NCI-H524 (cell line): ENCODE measurements around the gene EID2.

Experiments
- DNase-seq, 2 experiments: peaks; one replicate each; lab custom pipeline; 2025; lab: John Stamatoyannopoulos, UW

Gene EID2, protein sequence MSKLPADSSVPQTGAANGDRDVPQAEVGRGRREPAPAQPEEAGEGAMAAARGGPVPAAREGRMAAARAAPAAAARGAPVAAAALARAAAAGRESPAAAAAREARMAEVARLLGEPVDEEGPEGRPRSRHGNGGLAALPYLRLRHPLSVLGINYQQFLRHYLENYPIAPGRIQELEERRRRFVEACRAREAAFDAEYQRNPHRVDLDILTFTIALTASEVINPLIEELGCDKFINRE

DNA sequence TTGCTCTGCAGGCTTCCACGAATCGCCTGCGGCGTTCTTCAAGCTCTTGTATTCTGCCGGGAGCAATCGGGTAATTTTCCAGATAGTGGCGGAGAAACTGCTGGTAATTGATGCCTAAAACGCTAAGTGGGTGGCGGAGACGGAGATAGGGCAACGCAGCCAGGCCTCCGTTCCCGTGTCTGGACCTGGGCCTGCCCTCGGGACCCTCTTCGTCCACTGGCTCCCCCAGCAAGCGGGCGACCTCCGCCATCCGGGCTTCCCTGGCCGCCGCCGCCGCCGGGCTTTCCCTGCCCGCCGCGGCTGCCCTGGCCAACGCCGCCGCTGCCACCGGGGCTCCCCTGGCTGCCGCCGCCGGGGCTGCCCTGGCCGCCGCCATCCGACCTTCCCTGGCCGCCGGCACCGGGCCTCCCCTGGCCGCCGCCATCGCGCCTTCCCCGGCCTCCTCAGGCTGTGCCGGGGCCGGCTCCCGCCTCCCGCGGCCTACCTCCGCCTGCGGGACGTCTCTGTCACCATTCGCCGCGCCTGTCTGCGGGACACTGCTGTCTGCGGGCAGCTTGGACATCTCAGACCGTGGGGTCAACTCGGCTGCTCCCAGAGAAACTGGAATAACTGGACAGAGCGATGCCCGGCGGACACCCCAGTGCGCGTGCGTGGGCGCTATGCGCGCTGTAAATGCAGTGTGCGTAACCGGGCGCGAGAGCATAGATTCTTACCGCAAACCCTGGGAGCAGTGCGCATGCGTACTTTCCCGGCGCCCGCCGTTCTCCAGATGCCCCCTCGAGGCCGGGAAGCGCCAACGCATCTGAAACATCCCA, at the start of gene EID2:
Gene EID2 (minus strand): TSS at position 644 of the 815 bp plus-strand sequence. CDS start 82 bp downstream, at position 562.
- DNase-seq: peak; percentile 94 to 95

DNA sequence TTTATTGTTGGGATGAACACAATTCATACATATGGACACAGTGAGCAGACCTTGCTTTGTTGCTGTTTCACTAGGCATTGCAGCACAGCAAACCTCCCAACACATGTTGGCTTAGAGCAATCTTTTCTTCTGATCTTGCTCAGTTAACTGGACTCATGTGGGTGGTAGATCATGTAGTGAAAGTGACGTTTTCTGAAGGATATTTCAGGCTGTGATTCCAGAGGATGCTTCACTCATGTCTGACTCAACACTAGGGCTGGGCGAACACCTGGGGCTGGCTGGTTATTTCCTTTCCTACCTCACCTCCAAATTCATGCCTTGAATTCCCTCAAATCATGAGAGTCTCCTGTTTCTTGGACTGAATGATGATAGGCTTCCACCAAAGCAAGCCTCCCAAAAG, 48.1 kb upstream of the EID2 start:
- DNase-seq: no peak

DNA sequence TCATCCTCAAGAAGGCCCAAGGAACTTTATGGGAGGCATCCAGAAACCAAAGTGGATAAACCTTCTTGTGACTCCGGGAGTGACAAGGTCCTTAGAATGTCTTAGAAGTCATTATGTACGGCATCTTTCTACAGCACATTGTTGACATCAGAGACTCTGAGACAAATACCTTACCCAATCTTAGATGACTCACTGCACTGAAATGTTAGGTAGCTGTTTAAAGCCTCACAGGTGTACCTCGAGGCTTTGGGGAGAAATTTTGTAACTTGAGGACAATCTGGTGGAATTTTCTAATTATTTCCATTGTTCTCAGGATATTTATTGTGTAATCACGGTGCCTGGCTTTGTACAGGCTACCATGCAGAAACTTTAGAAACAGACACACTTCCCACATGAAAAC, 47.5 kb upstream of the EID2 start:
- no peak for DNase-seq

DNA sequence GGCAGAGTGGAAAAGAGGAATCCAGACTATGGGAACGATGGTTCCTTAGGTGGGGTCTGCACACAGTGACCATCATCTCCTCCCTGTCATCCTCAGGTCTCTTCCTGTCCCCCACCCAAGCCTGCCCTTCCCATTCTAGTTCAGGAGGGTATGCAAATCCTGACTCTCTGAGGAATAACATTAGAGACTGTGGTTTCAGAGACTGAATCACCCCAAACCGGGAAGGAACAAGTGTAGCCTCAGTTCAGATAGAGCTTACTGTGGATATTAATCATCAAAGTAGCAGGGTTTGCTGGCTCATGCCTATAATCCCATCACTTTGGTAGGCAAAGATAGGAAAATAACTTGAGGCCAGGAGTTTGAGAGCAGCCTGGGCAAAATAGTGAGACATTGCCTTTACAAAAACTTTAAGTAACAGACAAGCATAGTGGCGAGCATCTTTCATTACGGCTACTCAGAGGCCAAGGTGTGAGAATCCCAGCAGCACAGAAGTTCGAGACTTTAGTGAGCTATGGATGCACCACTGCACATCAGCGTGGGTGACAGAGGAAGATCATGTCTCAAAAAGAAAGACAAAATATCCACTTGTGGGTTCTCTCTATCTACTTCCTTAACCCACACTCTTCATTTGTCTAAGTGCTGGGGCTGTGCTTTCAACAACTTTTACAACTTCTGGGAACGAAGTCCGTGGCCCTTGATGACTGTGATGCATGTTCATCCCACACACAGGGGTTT, 43.1 kb upstream of the EID2 start:
- DNase-seq: no peak

DNA sequence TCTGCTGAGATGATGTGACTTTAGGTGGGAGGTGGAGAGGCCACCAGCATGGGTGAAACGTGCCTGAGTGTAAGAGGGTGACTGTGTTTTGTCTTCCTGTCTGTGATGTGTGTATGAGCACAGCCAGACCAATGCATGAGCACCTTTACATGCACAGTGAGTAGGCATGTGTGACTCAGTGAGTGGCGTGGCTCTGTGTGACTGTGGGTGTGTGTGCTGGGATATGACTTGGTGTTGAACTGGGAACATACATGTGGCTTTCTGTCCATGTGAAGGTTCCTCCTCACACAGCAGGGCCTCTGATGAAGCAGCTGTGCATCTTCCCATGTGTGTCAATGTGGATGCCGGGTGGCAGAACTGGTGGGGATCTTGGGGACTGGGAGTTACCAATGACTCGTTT, 42.5 kb upstream of the EID2 start:
- no peak for DNase-seq

DNA sequence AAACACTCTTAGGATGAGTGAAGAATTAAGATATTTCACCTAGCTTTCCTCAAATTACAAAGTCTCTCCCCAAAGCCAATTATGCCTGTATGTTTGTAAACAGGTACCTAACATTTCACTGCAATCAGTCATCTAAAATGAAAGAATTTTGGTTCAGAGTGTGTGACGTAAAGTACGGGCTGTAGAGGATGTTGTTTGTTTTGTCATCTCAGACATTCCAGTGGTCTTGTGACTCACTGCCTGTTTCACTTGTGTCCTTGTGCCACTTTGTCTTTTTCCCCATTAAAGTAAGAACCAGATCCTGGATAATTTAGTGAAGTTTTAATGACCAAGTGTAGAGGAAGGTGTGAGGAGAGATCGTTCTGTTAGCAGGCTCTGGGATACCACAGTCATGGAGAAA, 28.6 kb upstream of the EID2 start:
- DNase-seq: no peak

DNA sequence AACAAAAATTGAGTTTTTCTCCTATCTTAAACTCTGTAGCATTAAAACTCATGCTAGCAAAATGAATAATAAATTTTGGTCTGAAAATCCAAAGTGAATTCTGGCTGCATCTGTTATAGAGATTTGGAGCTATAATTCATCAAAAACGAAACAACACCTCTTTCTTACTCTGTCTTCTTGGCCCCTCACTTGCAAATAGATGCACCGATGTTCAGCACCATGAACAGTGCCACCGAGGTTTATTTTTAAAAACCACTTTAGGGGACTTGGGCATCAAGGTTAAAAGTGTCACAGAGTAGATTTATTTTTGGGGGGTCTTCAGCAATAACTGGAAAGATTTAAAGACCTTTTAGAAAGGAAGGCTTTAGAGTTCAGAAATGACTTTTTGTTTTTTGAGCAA, 26.1 kb upstream of the EID2 start:
- no peak for DNase-seq

DNA sequence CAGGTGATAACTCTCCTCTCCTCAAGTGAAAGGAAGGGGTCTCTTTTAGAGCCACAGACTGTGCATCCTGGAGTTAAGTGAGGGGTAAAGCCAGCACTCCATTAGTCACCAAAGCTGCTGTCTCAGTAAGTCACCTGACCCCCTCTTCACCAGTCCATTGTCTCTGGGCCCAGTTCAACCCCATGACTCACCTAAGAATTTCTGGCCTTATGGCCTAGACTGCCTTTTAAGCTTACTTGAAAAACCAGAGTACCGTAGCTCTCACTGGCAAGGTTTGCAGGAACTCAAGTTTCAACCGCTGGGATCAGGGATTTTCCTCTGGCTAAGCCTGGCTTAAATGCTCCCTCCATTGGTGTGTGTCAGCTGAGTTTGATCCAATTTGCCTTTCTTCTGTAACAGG, 23.4 kb upstream of the EID2 start:
- DNase-seq: no peak

DNA sequence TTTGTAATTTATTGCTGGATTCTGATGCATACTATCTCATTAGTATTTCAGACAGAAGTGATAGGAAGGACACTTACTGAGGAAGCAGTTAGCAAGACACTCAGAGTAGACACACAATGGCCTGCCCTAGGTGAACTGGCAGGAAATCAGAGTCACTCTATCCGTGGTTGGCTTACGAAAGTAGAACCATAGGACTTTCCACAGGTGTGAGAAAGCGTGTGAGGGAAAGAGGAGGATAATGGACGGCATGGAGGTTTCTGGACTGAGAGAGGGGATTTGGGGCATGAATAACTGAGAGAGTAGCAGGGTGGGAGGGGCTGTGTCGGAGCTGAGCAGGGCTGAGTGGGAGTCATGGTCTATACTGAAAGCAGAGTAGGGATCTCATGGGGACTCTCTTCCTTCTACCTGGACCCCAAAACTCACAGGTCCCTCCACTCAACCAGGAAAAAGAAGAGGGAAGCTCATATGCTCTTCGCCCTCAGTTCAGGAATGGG, 18.7 kb upstream of the EID2 start:
- DNase-seq: no peak

DNA sequence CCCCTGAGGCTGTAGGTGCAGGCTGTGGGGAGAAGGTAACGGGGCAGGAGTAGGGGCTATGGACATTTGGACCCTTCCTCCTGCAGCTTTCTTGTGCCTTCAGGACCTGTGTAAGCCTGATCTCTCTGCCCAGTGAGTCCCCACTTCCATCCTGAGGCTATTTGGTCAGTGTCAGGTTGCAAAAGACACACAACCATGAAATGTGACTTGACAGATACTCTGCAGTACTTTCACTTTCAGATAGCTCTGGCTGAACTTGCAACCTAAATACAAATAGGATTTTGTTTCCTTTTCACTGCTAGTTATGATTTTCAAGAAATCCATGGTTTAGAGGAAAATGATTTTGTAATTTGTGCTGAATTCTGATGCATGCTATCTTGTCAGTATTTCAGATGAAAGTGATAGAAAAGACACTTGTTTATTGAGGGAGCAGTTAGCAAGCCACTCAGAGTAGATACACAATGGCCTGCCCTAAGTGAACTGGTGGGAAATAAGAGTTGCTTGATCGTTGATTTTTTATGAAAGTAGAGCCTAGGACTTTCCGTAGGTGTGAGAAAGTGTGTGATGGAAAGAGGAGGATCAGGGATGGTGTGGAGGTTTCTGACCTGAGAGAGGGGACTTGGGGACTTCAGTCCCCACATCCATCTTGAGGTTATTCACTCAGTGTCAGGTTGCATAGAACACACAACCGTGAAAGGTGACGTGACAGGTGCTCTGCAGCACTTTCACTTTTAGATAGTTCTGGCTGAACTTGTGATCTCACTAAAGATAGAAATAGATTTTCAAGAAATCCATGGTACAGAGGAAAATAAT, 18.1 kb upstream of the EID2 start:
- no peak for DNase-seq

DNA sequence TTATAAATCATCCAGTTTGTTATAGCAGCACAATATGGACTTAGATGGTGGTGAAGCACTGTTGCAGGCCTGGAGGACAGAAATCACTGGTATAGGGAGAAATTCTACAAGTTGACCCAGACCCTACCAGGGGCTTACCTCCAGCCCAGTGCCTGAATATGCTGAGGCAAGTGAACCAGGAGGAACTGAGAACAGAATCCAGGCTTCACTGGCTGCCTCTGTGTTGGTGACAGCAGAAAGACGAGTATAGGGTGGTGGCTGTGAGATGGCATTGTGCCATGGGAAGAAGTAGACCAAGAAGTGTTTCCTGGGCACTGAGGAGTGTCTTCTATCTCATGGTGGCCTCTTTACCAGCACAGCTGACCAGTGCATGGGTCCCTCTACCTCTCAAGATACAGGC, 15.9 kb upstream of the EID2 start:
- DNase-seq: no peak

DNA sequence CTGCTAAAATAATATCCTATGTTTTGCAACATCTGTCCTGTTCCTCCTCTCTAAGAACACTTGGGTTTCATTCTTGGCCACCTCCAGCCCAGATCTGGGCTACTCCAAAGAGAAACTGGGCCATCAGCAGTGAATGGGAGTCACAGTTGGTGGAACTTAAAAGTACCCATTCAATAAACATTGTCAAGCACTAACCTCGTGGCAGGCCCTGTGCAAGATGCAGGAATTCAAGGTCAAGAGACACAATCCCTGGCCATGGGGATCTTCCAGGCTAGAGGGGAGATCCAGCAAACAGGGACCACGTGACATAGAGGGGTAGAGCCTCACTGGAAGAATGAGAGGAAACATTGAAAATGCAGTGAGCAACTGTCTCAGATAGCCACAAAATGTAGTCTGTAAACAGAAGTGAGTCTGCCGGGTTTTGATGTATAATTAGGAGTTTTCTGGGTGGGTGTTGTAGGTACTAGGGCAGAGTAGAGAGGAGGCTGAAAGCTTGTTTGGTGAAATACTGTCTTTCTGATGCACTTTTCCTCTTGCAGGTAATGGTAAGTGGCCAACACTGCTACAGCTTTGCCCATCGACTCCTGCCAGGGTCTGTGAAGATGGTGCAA, 14.8 kb upstream of the EID2 start:
- DNase-seq: no peak

DNA sequence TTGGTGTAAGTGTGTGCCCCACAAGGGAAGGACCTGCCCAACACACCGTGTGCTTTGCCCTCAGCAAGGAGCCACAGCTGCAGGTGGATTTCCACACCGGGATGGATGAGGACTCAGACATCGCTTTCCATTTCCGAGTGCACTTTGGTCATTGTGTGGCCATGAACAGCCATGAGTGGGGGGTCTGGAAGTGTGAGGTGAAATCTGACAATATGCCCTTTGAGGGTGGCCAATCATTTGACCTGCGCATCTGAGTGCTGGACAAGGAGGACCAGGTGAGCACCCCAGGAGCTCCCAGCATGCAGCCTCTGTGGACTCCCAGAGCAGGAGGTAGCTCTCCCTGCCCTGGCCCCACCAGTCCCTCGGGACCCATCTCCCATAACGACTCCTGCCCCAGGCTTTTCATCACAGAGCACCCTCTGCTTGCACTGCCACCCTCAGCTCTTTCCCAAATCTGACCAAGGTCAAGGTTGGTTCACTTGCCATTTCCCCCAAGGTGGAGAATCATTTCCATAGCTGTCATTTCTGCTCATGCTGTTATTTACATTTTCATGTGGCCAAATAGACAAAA, 13.2 kb upstream of the EID2 start:
- no peak for DNase-seq

DNA sequence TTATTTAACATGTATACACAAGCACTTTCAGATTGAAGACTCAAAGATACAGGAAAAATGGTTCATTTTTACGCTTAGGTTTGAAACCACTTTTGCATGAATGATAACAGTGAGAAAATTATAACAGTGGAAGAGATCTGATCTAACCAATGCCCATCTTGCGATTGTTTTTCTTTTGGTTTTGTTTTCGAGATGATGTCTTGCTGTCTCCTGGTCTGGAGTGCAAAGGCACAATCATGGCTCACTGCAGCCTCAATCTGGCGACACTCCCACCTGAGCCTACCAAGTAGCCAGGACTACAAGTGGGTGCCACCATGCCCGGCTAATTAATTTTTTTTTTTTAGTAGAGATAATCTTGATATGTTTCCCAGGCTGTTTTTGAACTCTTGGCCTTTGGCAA, 10.2 kb upstream of the EID2 start:
- no peak for DNase-seq

DNA sequence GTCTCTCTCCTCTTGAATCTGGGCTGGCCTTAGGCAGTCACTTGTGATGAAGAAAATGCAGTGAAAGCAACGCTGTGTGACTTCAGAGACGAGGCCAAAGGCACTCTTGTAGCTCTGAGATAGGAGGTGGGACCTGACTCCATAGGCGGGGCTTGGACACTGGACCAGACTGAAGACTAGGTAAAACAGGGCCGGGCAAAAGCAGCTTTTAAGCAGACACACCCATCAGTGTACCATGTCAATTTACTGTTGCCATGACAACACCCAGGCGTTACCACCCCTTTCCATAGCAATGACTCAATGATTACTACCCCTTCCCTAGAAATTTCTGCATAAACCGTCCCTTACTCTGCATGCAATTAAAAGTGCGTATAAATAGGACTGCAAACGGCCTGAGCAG, 6.6 kb upstream of the EID2 start:
- no peak for DNase-seq

DNA sequence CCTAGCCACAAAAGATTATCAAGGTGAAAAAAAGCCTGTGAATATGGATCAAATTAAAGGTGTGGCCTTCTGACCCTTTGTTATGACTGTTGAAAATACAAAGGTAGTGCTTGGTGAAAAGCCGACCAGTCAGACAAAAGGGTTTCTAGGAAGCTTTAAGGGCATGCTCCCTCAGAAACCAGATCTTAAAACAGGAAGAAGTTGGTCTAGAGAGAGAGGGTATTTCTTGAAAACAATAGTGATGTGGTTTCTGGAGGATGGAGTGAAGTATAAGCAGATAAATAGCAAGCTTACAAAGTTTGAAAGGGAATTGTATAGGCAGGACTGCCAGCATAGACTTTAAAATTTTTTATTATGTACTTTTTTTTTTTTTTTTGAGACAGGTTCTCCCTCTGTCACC, 5.0 kb upstream of the EID2 start:
- DNase-seq: no peak

DNA sequence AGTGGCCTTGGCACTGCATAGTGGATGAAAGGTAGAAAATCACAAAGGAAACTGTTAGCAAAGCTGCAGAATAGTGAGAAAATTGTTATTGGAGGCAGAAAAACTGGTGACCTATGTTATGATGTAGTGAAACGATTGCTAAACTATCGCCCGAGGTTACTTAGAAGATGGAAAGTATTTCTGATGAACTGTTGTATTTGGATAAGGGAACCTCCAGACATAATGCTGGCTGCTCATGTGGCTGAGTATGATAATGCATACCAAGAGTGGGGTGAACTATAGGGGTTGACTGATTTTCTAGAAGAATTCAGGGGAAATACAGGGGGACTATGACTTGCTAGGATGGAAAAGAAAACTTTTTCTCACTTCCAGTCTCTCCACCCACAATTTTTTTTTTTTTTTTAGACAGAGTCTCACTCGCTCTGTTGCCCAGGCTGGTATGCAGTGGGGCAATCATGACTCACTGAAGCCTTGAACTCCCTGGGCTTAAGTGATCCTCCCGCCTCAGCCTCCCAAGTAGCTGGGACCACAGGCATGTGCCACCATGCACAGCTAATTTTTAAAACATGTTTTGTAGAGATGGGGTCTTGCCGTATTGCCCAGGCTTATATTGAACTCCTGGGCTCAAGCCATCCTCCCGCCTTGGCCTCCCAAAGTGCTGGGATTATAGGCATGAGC, 4.4 kb upstream of the EID2 start:
- DNase-seq: no peak

DNA sequence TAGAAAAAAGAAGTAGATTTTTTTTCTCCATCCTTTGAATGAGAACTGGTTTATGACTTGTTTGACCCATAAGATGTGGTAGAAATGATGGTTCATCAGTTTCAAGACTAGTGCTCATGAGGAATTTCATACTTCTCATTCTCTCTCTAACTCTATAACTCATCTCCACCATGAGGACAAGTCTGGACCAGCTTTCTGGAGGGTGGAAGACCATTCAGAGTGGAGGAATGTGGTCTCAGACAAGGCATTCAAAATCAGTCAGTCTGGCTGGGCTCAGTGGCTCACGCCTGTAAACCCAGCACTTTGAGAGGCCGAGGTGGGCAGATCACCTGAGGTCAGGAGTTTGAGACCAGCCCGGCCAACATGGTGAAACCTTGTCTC, 3.5 kb upstream of the EID2 start:
- no peak for DNase-seq

DNA sequence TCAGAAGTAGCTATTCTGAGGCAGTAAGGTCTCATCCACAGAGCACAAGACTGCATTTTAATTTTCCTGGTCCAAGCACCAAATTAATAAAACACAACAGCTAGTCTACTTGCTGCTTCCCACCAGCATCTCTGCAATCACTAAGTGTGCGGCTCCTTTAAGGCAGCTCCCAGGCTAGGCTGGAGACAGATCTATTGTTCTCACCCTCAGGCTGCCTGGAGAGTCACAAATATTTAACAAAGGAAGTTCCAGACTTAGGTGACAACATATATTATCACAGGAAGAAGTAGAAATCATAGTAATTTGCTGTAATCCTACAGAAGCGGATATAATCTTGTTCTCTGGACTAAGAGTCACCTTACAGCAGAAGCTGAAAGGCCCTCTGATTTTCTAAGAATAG, 2.2 kb upstream of the EID2 start:
- DNase-seq: no peak

DNA sequence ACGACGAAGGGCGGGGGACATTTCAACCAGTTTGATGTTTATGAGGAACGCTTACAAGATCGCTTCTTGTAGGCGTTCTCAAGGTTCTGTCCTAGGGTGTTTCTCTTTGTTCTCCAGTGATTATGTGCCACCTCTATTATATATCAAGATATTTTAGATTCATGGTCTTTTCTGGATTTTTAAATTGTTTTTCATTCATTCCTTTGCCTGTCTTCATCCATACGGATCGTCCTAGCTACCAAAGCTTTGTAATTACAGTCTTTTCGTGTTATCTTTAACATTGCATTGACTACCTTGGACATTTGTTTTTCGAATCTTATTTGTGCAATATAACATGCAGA, 342 bp upstream of the EID2 start:
- DNase-seq: no peak

DNA sequence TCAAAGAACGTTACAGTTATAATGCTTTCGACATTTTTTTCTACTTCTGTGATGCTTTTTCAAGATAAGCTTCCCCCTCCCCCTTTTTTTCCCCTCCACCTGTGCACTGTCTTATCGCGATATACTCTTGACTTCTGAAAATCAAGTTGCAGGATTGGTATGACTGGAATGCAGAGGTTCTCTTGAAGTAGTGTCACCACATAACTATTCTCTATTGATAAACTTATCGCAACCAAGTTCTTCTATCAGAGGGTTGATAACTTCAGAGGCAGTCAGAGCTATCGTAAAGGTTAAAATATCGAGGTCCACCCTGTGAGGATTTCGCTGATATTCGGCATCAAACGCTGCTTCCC, 820 bp downstream of the EID2 start:
- DNase-seq: no peak
